ENCODE measurements around the gene TUBA4A. TPM values are rescaled to one million over a fixed set of nuclear protein-coding genes. Genes with fewer than 3 reads are reported as not detected.

The TUBA4A gene
- 122 TPM for total RNA-seq

DNA sequence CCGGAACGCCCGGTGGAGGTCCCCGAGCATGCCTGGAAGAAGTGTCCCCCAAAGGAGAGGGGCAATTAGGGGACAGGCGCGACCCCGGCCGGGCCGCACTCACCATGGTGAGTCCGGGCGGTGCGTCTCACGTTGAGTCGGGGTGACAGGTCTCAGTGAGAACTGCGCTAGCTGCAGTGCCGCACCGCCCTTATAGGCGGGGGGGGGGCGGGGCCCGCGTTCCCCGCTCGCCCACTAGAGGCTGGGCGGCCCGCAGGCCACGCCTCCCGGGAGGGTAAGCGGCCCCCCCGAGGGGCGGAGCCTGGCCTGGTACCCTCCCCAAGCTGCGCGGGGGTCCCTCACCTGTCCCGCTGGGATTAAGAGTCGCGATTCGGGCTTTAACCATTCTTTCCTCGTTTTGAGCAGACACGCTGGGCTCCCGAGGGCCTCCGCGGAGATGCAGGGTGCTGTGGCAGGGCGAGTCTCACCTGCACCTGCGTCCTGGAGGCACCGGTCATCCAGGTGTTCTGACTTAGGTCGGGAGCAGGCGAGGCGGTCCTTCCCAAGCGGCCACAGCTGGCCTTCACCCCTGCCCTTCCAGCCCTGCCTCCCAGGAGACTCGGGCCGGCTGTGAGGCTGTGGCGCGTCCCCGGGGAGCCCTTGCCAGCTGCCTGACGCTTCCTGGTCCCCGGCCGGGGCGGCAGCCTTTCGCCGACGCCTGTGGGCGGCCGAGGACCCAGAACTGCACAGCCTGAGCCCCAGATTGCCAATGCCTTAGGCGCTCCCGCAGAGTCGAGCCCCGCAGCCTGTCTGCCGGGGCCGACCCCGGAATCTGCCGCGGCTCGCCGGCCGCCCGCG, at the start of gene TUBA4A:
Gene TUBA4A (minus strand): TSS at position 166 of the 837 bp plus-strand sequence. CDS start 60 bp downstream, at position 106.
- H3K36me3 ChIP-seq: peaks cover 0 to 14% of the 10 kb centered on the region in 2 donors
- H3K4me1 ChIP-seq: peaks cover 57% of the 10 kb centered on the region
- TF ChIP-seq POLR2A (IDR thresholded peaks at IDR 0.05) (peak in 1 of 2 donors; percentile 95), POLR2AphosphoS5 (IDR thresholded peaks at IDR 0.05; ENCODE audit: insufficient read depth in 1 of 2, low read depth in 1 of 2) (peak; percentile 44 to 99), CTCF (IDR thresholded peaks at IDR 0.05) (peak in 2 of 3 experiments; percentile 9)
- intact Hi-C loops (cut with DNase I): no loop called here
- H3K9me3 ChIP-seq: no peaks in the 10 kb centered on the region
- DNase-seq (ENCODE audit: extremely low spot score in 2 of 2): no peak
- H3K4me3 ChIP-seq: peak within 1 kb of the TSS; percentile 69 to 82
- H3K27me3 ChIP-seq: no peaks in the 10 kb centered on the region
- H3K27ac ChIP-seq: peak within 1 kb of the TSS; percentile 81

DNA sequence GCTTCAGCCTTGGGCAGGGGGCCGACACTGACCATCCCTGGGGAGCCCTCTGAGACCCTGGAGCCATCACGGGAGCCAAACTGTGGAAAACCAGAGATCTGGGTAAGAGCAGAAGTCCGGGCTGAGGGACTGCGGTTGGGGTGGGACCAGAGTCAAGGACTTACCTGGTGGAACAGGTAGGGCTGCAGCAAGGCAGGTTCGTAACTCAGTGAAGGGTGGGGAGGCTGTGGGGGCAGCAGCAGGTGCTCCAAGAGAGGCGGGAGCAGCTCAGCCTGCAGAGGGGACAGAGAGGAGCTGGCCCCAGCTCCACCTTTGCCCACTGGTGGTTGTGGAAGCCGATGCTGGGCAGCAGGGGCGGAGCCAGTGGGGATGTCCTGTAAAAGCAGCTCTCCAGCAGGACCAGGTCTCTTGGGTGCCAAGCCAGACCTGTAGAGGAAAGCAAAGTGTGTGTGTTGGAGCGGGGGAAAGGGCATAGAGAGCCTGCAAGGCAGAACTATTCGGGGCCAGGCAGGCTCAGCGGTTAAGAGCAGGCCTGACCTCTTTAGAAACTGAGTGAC, 48.8 kb upstream of the TUBA4A start:
- Histone ChIP-seq H3K27ac (no peak overlapping the region), H3K4me1 (no peaks in the 10 kb centered on the region), H3K4me3 (no peak overlapping the region), H3K9me3 (no peaks in the 10 kb centered on the region), H3K36me3 (no peaks in the 10 kb centered on the region), H3K27me3 (no peaks in the 10 kb centered on the region)
- DNase-seq (ENCODE audit: extremely low spot score in 2 of 2): no peak
- TF ChIP-seq POLR2AphosphoS5 (IDR thresholded peaks at IDR 0.05; ENCODE audit: insufficient read depth in 1 of 2, low read depth in 1 of 2) (no peak), CTCF (IDR thresholded peaks at IDR 0.05) (no peak), POLR2A (IDR thresholded peaks at IDR 0.05) (no peak)
- intact Hi-C loops (cut with DNase I): no loop called here

DNA sequence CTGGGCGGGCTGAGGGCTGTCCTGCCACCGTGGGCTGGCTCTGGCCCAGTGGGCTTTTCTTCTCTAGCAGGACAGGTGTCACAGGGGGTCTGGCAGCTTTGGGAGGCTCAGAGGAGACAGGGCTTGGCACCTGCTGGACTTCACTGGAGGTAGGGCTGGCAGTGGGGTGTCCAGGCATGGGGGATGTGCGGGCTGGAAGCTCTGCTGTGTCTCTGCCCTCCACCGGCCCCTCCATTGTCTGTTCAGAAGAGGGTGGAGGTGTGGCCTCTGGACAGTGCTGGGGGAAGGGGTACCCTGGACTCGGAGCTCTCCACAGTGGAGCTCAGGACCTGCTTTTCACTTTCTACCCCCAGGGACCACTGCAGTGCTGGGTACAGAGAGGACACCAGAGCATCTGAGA, 46.3 kb upstream of the TUBA4A start:
- Histone ChIP-seq H3K4me3 (no peak overlapping the region), H3K36me3 (no peaks in the 10 kb centered on the region), H3K27me3 (no peaks in the 10 kb centered on the region), H3K4me1 (no peaks in the 10 kb centered on the region), H3K27ac (no peak overlapping the region), H3K9me3 (no peaks in the 10 kb centered on the region)
- no peak for DNase-seq (ENCODE audit: extremely low spot score in 2 of 2)
- no peak for TF ChIP-seq CTCF (IDR thresholded peaks at IDR 0.05)
- TF ChIP-seq POLR2A (IDR thresholded peaks at IDR 0.05): no peak
- TF ChIP-seq POLR2AphosphoS5 (IDR thresholded peaks at IDR 0.05; ENCODE audit: insufficient read depth in 1 of 2, low read depth in 1 of 2): no peak
- intact Hi-C loops (cut with DNase I): no loop called here

GRCh38 chr2:219299372-219299760, 45.6 kb upstream of the TUBA4A start:
- H3K4me1 ChIP-seq: no peaks in the 10 kb centered on the region
- no peaks in the 10 kb centered on the region for H3K9me3 ChIP-seq
- no peak overlapping the region for H3K27ac ChIP-seq
- H3K27me3 ChIP-seq: no peaks in the 10 kb centered on the region
- intact Hi-C loops (cut with DNase I): loop anchor here (5.0 kb wide), 1 partner anchor 132 kb away; no protein-coding TSS in a partner anchor
- no peaks in the 10 kb centered on the region for H3K36me3 ChIP-seq
- TF ChIP-seq POLR2A (IDR thresholded peaks at IDR 0.05) (no peak), CTCF (IDR thresholded peaks at IDR 0.05) (no peak), POLR2AphosphoS5 (IDR thresholded peaks at IDR 0.05; ENCODE audit: insufficient read depth in 1 of 2, low read depth in 1 of 2) (no peak)
- no peak overlapping the region for H3K4me3 ChIP-seq
- no peak for DNase-seq (ENCODE audit: extremely low spot score in 2 of 2)

Measured in vagina (tissue), 2 donors.